ENCODE measurements around the gene FOXJ3. TPM values are rescaled to one million over a fixed set of nuclear protein-coding genes. Genes with fewer than 3 reads are reported as not detected.
"Not testable (repeated sequence)": the region's sequence is repeated elsewhere in the genome, so short reads cannot be mapped to it uniquely, and the experiment has no call there.

The FOXJ3 gene
- polyA plus RNA-seq, 1 donor from 2014 or later: 22.1 TPM

DNA sequence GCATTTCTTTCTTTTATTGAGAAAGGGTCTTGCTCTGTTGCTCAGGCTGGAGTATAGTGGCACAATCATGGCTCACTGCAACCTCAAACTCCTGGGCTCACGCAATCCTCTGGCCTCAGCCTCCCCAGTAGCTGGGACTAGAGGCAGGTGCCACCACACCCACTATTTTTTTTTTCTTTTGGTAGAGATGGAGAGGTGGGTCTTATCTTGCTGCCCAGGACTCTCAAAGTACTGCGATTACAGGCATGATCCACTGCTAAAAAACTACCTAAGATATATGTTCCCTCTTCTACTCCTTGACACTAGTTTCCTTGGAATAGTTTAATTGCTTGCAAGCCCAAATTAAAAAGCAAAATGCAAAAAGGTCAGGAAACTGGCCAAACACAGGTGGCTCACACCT lies 113.6 kb downstream of the FOXJ3 start:
- Mint-ChIP-seq H3K9me3 (no peaks in the 10 kb centered on the region), H3K36me3 (peaks cover 11% of the 10 kb centered on the region), H3K27ac (no peak overlapping the region), H3K4me1 (peaks cover 8 to 26% (median 22%) of the 10 kb centered on the region in 3 donors), H3K27me3 (no peaks in the 10 kb centered on the region), H3K4me3 (no peak overlapping the region)

DNA sequence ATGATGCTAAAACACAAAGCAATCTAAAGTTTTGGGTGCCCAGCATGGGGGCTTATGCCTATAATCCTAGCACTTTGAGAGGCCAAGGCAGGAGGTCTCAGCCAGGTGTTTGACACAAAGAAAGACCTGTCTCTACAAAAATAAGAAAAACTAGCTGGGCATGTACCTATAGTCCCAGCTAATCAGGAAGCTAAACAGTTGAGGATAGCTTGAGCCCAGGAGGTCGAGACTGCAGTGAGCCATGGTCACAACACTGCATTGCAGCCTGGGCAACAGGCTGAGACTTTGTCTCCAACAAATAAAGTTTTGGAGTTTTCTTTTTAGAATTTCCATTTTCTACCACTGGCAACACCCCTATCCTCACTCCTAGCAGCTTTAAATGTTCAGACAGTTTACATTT lies 115.4 kb downstream of the FOXJ3 start:
- H3K4me1 Mint-ChIP-seq: peaks cover 10 to 28% (median 22%) of the 10 kb centered on the region in 3 donors
- H3K27me3 Mint-ChIP-seq: no peaks in the 10 kb centered on the region
- no peak overlapping the region for H3K4me3 Mint-ChIP-seq
- H3K27ac Mint-ChIP-seq: no peak overlapping the region
- peaks cover 0 to 2% (median 0%) of the 10 kb centered on the region in 3 donors for H3K9me3 Mint-ChIP-seq
- peaks cover 12% of the 10 kb centered on the region for H3K36me3 Mint-ChIP-seq

DNA sequence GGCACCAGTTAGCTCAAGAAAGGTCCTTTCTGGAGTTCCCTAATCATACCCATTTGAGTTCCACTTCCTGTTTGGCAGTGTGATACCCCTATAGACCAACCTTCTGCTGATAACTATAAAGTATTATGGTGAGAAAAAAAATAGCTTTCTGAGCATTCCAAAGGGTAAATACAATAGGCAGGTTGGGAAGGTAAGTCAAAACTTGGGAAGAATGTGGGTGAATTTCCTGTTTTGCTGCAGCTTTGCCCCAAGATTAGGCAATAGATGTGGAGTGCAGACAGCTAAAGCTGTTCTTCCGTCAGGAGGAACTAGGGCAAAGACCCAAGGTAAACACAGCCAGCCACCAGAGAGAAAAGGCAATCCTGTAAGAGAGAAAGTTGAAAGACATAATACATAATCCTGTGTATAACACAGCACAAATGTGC lies 120.6 kb downstream of the FOXJ3 start:
- peaks cover 18 to 23% (median 19%) of the 10 kb centered on the region in 3 donors for H3K4me1 Mint-ChIP-seq
- H3K4me3 Mint-ChIP-seq: peak overlapping the region in 1 of 4 donors; percentile 33
- H3K27ac Mint-ChIP-seq: no peak overlapping the region
- no peaks in the 10 kb centered on the region for H3K27me3 Mint-ChIP-seq
- H3K36me3 Mint-ChIP-seq: peaks cover 22% of the 10 kb centered on the region
- peaks cover 0 to 8% (median 6%) of the 10 kb centered on the region in 3 donors for H3K9me3 Mint-ChIP-seq

DNA sequence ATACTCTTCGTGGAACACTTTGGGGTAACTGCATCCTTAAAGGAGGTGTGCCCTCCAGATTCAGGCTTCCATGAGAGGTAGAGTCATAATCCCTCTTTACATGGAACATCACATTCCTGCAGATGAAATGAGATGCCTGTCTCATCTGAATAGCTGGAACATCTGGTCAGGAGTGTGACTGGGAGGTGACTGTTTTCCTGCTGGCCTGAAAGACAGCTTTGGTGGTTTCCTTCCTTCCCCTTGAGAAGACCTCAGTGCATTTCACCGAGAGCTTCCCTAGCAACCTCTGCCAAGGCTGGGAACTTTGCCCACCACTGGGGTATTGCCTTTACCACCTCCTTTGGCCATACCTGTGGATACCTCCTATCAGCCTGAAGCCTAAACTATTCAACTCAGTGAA lies 123.8 kb downstream of the FOXJ3 start:
- Mint-ChIP-seq H3K9me3 (peaks cover 0 to 8% (median 6%) of the 10 kb centered on the region in 3 donors), H3K4me3 (peak overlapping the region in 2 of 4 donors; percentile 20 to 65), H3K4me1 (peaks cover 15 to 29% (median 17%) of the 10 kb centered on the region in 3 donors), H3K27ac (no peak overlapping the region), H3K27me3 (no peaks in the 10 kb centered on the region), H3K36me3 (peaks cover 19% of the 10 kb centered on the region)

DNA sequence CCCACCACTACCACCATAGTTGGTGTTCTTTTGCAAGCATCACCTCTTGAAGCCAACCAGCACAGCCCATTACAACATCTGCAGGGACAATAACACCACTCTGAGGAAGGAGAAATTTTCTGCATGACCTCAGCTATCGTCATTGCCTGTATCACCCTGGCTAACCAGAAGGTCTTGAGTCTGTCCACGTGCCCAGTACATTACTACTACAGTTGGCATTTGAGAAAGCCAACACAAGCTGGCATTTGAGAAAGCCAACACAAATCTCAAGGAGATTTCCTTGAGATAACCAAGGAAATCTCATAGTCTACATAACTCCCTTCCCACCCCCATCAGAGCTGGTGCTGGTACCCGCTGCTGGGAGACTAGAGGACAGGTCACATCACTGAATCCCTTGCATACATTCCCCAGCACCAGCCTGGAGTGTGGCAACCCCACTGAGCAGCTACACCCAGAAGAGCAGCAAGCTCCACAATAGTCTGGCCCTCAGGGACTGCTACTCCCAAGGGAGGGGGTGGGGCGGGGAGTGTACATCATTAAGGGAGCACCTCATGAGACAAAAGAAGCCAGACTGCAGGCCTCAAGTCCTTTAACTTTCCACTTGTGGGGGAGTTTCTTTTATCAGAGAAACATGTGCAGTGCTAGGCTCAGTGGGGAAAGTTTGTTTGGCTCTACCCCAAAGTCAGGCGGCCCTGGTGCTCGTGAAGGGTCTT lies 124.5 kb downstream of the FOXJ3 start:
- H3K4me3 Mint-ChIP-seq: no peak overlapping the region
- no peaks in the 10 kb centered on the region for H3K27me3 Mint-ChIP-seq
- peaks cover 15 to 29% (median 17%) of the 10 kb centered on the region in 3 donors for H3K4me1 Mint-ChIP-seq
- peaks cover 0 to 8% (median 6%) of the 10 kb centered on the region in 3 donors for H3K9me3 Mint-ChIP-seq
- peak overlapping the region in 1 of 3 donors; percentile 50 for H3K27ac Mint-ChIP-seq
- peaks cover 19% of the 10 kb centered on the region for H3K36me3 Mint-ChIP-seq

DNA sequence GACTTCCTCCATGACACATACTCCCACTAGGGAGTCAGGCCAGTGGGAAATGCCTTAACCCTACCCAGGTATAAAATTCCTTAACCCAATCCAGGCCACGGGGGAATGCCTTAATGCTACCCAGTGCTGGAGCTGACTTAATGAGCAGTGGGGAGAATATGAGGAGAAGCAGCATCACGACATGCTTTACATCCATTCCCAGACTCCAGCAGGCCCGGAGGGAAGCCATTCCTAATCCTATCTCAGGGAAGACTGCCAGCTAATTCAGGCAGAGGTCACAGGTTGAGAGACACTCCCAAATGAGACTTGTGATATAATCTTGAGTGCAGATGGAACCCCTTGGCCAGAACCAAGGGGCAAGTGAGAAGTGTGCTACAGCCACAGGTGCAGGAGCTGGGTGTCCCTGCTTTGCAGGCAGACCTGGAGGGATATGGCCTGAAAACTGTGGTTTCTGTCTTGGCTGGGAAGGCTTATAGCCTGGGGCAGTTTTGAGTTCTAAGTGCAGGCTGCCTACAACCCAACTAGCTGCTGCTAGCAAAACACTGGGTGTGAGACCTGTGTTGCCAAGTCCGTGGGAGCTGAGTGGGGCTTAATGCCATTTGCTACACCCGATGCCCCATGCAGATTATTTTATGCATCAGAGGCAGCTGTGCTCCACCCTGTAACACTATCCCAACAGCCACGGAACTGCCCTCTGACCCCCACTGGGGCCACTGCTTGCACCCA lies 125.3 kb downstream of the FOXJ3 start:
- H3K27ac Mint-ChIP-seq: no peak overlapping the region
- H3K4me1 Mint-ChIP-seq: peaks cover 15 to 28% (median 17%) of the 10 kb centered on the region in 3 donors
- H3K36me3 Mint-ChIP-seq: peaks cover 17% of the 10 kb centered on the region
- H3K4me3 Mint-ChIP-seq: peak overlapping the region in 2 of 4 donors; percentile 44 to 63
- peaks cover 2 to 8% (median 4%) of the 10 kb centered on the region in 3 donors for H3K9me3 Mint-ChIP-seq
- H3K27me3 Mint-ChIP-seq: no peaks in the 10 kb centered on the region

DNA sequence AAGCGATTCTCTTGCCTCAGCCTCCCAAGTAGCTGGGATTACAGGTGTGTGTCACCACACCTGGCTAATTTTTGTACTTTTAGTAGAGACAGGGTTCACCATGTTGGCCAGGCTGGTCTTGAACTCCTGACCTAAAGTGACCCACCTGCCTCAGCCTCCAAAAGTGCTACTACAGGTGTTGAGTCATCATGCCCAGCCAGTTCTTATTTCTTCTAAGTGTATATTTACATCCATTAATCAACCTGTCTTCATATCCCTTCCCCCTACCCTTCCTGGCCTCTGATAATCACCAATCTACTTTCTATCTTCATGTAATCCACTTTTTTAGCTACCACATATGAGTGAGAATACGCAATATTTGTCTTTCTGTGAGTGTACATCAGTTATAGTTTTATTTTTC lies 128.1 kb downstream of the FOXJ3 start:
- not testable (repeated sequence) for H3K4me3 Mint-ChIP-seq, H3K27me3 Mint-ChIP-seq
- Mint-ChIP-seq H3K36me3 (peaks cover 23% of the 10 kb centered on the region), H3K9me3 (peaks cover 5 to 17% (median 6%) of the 10 kb centered on the region in 3 donors), H3K4me1 (peaks cover 10 to 18% (median 17%) of the 10 kb centered on the region in 3 donors), H3K27ac (peak overlapping the region in 1 of 3 donors; percentile 20)

DNA sequence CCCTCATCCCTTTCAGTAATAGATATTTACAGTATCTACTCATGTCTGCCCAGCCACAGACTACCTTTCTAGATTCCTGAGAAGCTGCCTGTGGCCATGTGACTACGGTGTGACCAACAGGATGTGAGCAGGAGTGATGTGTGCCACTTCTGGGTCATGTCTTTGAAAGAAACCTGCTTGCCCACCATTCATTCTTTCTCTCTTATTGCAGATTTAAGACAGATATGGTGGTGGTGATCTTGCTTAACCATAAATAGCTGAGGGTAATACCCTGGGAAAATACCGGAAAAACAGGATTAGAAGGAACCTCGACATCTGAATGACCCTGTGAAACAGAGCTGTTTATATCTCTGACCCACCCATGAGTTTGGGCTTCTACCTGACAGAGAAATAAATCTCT lies 128.9 kb downstream of the FOXJ3 start:
- Mint-ChIP-seq H3K4me1 (peaks cover 10 to 18% (median 12%) of the 10 kb centered on the region in 3 donors), H3K4me3 (no peak overlapping the region), H3K9me3 (peaks cover 5 to 20% (median 6%) of the 10 kb centered on the region in 3 donors), H3K36me3 (peaks cover 24% of the 10 kb centered on the region), H3K27me3 (no peaks in the 10 kb centered on the region), H3K27ac (no peak overlapping the region)

DNA sequence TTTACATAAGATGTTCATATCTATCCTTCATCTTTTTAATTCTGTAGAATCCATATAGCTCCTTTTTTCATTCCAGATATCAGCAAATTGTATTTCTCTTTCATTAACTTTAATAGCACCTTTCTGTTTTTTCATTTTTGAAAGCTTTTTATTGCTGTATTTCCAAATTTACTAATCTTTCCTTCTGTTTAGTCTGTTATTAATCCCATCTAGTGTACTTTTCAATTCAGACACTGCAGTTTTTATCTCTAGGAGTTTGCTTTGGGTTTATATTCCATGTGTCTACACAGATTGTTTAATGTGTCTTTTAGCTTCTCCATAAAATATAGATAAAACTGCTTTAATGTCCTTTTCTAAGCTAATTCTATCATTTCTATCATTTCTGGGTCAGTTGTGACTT lies 133.0 kb downstream of the FOXJ3 start:
- H3K9me3 Mint-ChIP-seq: peaks cover 5 to 20% (median 6%) of the 10 kb centered on the region in 3 donors
- peaks cover 27% of the 10 kb centered on the region for H3K36me3 Mint-ChIP-seq
- peaks cover 0 to 3% (median under 1%) of the 10 kb centered on the region in 3 donors for H3K4me1 Mint-ChIP-seq
- H3K27me3 Mint-ChIP-seq: no peaks in the 10 kb centered on the region
- H3K27ac Mint-ChIP-seq: no peak overlapping the region
- H3K4me3 Mint-ChIP-seq: no peak overlapping the region

DNA sequence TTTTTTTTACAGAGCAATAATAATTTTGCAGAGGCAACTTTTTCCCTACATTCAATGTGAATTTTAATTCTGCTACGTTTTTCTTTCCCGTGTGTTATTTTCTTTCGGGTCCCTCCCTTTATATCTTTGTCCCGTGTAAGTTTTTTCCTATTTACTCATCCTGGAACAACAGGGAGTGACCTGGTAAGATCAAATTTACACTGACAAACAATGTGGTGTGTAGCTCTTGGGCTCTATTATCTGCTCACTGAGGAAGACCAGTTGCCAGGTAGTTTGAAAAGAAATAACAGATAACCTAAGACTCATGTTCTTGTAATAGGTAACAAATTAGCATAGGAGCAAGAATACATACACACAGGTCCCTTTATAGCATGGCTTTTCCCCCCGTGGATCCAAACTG lies 136.8 kb downstream of the FOXJ3 start:
- Mint-ChIP-seq H3K27ac (no peak overlapping the region), H3K4me1 (peaks cover 0 to 1% (median 0%) of the 10 kb centered on the region in 3 donors), H3K9me3 (peaks cover 5 to 14% (median 5%) of the 10 kb centered on the region in 3 donors), H3K27me3 (no peaks in the 10 kb centered on the region), H3K4me3 (no peak overlapping the region), H3K36me3 (peaks cover 18% of the 10 kb centered on the region)

DNA sequence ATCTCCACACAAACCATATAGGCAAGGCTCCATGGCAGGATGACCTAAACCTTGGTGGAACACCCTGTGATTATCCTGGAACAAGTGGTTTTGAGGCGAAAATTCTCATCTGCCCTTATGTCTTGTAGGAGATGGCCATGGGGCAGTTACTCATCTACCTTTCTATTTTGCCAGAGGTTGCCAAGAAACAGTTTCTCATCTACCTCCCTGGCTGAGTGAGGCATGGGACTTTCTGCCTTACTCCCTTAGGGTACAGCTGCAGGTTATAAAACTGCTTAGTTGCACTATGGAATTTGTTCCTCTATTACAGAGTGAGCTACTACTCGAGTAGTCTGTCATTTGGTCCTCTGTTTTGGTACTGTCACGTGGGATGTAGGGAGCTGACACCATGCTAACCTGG lies 139.2 kb downstream of the FOXJ3 start:
- no peaks in the 10 kb centered on the region for H3K27me3 Mint-ChIP-seq
- H3K9me3 Mint-ChIP-seq: no peaks in the 10 kb centered on the region
- H3K4me3 Mint-ChIP-seq: no peak overlapping the region
- H3K27ac Mint-ChIP-seq: no peak overlapping the region
- H3K36me3 Mint-ChIP-seq: peaks cover 12% of the 10 kb centered on the region
- H3K4me1 Mint-ChIP-seq: no peaks in the 10 kb centered on the region

DNA sequence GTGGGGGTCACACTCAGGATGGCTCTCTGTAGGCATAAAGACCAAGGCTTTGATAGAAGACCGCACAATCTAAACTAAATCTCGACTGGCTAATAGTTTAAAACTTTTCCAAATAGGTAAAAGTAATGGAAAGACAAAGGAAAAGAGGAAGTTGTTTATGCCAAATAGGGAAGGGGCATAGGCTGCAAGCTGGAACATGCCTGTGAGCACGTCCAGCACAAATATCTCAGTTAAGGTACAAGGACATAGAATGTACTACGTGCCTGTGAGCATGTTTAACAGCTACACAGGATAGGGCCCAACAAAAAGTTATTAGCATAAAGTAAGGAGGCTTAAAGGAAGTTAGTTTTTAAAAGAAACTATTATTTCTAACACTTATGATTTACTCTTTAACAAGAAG lies 142.9 kb downstream of the FOXJ3 start:
- Mint-ChIP-seq H3K9me3 (no peaks in the 10 kb centered on the region), H3K4me1 (no peaks in the 10 kb centered on the region), H3K36me3 (peaks cover 10% of the 10 kb centered on the region), H3K27ac (no peak overlapping the region), H3K4me3 (no peak overlapping the region), H3K27me3 (no peaks in the 10 kb centered on the region)

DNA sequence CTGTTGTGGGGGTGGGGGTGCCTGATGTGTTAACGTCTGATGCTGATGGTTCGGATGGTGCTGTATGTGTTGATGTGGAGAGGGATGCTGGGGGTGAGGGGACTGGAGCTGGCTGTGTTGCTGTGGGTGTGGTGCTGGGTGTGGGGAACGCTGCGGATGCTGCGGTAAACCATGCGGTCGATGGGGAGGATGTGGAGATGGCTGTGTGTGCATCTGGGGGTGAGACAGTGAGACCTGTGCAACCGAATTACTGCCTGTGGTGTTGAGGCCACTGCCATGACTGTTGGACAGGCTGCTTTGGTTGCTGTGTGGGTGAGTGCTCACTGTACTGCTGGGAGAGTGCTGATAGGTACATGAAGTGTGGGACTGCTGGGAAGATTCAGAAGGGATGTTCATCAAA lies 143.7 kb downstream of the FOXJ3 start:
- no peak overlapping the region for H3K4me3 Mint-ChIP-seq
- no peaks in the 10 kb centered on the region for H3K27me3 Mint-ChIP-seq
- H3K36me3 Mint-ChIP-seq: peaks cover 10% of the 10 kb centered on the region
- H3K9me3 Mint-ChIP-seq: no peaks in the 10 kb centered on the region
- H3K4me1 Mint-ChIP-seq: no peaks in the 10 kb centered on the region
- no peak overlapping the region for H3K27ac Mint-ChIP-seq

DNA sequence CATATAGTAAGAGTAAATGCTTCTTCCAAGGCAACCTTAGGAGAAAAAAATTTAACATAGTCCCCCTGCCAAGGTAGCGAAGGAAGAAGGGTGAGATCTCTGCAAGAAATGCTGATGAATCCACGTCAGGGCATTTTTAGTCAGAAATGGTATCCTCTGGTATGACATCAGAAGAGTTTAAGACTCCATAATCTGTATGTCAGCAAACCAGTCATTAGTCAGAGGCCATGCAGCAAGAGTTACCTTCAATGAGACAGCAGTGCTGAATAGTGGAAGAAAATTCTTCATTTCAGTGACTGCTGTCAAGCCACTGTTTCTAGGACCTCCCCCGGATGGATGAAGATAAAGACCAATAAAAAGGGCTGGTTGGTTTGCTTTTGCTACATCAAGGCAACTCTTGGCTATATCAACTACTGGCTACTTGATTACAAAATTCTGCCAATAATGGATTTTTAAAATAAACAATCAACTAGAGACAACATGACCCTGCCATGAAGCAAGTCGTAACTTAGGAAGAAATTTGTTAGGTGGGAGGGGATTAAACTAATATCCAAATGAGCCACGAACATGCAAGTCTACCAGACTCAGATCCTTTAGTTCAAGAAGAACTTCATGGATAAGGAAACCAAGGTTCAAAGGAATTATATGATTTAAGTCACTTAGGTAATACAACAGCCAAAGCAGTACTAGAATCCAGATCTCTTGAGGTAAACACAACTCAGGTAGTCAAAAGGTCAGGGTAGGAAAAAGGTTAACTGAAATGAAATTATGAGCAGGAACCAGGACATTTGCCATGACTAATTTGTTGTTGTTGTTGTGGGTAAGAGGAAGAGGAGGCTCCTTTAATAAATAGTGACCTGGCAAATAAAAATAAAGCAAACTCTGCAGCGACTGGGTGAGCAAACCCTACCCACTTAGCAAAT lies 144.8 kb downstream of the FOXJ3 start:
- H3K36me3 Mint-ChIP-seq: peaks cover 10% of the 10 kb centered on the region
- H3K27me3 Mint-ChIP-seq: no peaks in the 10 kb centered on the region
- no peak overlapping the region for H3K27ac Mint-ChIP-seq
- no peak overlapping the region for H3K4me3 Mint-ChIP-seq
- no peaks in the 10 kb centered on the region for H3K9me3 Mint-ChIP-seq
- H3K4me1 Mint-ChIP-seq: no peaks in the 10 kb centered on the region

DNA sequence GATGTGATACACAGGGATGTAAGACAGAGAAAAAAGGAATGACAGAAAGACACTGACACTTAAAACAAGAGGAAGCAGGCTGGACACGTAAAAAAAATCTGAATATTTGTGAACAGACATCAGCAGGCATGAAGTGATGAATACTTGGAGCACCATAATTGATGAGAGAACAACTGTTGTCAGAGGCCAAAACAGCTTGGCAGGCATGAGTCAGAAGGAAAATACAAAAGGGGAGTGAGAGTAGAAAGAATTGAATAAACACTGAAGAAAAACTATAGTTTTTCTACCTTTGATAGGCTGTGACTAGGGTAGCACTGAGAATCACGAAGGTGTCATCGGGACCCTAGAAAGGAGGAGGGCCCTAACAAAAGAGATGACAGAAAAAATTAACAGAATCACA lies 148.9 kb downstream of the FOXJ3 start:
- Mint-ChIP-seq H3K4me3 (no peak overlapping the region), H3K27me3 (no peaks in the 10 kb centered on the region), H3K27ac (no peak overlapping the region), H3K9me3 (no peaks in the 10 kb centered on the region), H3K36me3 (peaks cover 7% of the 10 kb centered on the region), H3K4me1 (peaks cover 0 to 1% (median 0%) of the 10 kb centered on the region in 3 donors)
